ENCODE data around the gene KRT78.

- TF ChIP-seq CTCF (IDR thresholded peaks at IDR 0.05): no peak
- TF ChIP-seq POLR2A (IDR thresholded peaks at IDR 0.05): no peak
Observed at GRCh38 chr12:52812749-52813148, 36.0 kb downstream of the KRT78 start.

Measured in heart left ventricle (tissue), 13 donors.